ENCODE measurements around the gene NALF2. TPM values are rescaled to one million over a fixed set of nuclear protein-coding genes. Genes with fewer than 3 reads are reported as not detected.

NALF2 gene
- total RNA-seq, 2 experiments from 2014 or later: not detected

DNA sequence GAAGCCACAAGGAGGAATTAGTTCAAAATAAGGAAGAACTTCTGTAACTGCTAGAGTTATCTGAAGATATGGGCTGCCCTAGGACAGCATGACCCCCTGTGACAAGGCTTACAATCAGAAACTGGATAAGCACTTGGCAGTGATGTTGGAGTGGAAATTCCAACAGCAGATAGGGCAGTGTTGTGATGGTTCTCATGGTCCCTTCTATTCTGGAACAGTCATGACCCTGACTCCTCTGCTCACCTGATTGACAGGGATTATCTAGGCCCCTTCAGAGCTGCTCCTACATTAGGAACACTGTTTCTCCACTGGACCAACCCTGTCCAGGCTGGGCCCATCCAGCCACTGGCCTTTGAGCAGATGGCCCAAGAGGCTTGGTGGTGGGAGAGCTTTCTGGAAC is 17.9 kb downstream of the NALF2 start:
- H3K9me3 ChIP-seq (ENCODE audit: control insufficient read depth in 1 of 2, insufficient read depth in 1 of 2, low read length in 2 of 2): no peaks in the 10 kb centered on the region
- Mint-ChIP-seq H3K9me3 (no peaks in the 10 kb centered on the region), H3K27me3 (peaks cover 8% of the 10 kb centered on the region), H3K4me3 (no peak overlapping the region), H3K27ac (no peak overlapping the region), H3K36me3 (ENCODE audit: low read depth) (no peaks in the 10 kb centered on the region), H3K4me1 (ENCODE audit: low read depth) (no peaks in the 10 kb centered on the region)
- H3K4me3 ChIP-seq (ENCODE audit: low read length): no peak overlapping the region
- CTCF ChIA-PET: no interaction called here
- ATAC-seq (ENCODE audit: poor library complexity): no peak
- TF ChIP-seq, protein P1, sequence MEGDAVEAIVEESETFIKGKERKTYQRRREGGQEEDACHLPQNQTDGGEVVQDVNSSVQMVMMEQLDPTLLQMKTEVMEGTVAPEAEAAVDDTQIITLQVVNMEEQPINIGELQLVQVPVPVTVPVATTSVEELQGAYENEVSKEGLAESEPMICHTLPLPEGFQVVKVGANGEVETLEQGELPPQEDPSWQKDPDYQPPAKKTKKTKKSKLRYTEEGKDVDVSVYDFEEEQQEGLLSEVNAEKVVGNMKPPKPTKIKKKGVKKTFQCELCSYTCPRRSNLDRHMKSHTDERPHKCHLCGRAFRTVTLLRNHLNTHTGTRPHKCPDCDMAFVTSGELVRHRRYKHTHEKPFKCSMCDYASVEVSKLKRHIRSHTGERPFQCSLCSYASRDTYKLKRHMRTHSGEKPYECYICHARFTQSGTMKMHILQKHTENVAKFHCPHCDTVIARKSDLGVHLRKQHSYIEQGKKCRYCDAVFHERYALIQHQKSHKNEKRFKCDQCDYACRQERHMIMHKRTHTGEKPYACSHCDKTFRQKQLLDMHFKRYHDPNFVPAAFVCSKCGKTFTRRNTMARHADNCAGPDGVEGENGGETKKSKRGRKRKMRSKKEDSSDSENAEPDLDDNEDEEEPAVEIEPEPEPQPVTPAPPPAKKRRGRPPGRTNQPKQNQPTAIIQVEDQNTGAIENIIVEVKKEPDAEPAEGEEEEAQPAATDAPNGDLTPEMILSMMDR (IDR thresholded peaks at IDR 0.05): no peak
- intact Hi-C loops (cut with DNase I, micrococcal nuclease): no loop called here
- DNase-seq: no peak
- H3K27me3 ChIP-seq (ENCODE audit: control insufficient read depth in 1 of 2, insufficient read depth in 2 of 2, low read length in 2 of 2): no peaks in the 10 kb centered on the region
- H3K27ac ChIP-seq (ENCODE audit: low read depth in 1 of 2, low read length in 2 of 2): no peak overlapping the region
- POLR2A ChIA-PET: no interaction called here
- H3K36me3 ChIP-seq (ENCODE audit: insufficient read depth, low read length): no peaks in the 10 kb centered on the region
- H3K4me1 ChIP-seq (ENCODE audit: insufficient read depth, low read length): no peaks in the 10 kb centered on the region

DNA sequence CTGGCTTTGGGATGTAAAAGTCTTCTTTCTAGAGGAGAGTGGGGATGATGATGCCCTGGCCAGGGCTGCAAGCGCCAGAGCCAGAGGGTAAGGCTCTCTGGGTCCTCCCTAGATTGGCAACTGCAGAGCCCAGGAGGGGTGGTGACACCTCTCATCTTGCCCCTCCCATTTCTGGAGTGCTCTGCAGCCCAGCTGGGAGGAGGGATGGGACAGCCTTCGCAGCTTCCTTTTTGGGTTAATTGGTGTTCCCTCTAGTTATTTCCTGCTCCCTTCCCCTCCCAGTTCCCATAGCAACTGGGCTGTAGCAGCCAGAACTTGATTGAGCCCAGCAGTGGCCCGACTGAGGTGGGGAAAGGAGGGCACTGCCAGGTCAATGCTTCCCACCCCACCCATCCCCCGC is 19.2 kb downstream of the NALF2 start:
- Mint-ChIP-seq H3K36me3 (ENCODE audit: low read depth) (no peaks in the 10 kb centered on the region), H3K9me3 (no peaks in the 10 kb centered on the region), H3K4me3 (no peak overlapping the region), H3K4me1 (ENCODE audit: low read depth) (no peaks in the 10 kb centered on the region), H3K27me3 (peaks cover 8% of the 10 kb centered on the region), H3K27ac (no peak overlapping the region)
- intact Hi-C loops (cut with DNase I, micrococcal nuclease): no loop called here
- Histone ChIP-seq H3K27ac (ENCODE audit: low read depth in 1 of 2, low read length in 2 of 2) (no peak overlapping the region), H3K4me1 (ENCODE audit: insufficient read depth, low read length) (no peaks in the 10 kb centered on the region), H3K36me3 (ENCODE audit: insufficient read depth, low read length) (no peaks in the 10 kb centered on the region), H3K9me3 (ENCODE audit: control insufficient read depth in 1 of 2, insufficient read depth in 1 of 2, low read length in 2 of 2) (no peaks in the 10 kb centered on the region), H3K27me3 (ENCODE audit: control insufficient read depth in 1 of 2, insufficient read depth in 2 of 2, low read length in 2 of 2) (no peaks in the 10 kb centered on the region), H3K4me3 (ENCODE audit: low read length) (no peak overlapping the region)
- ATAC-seq (ENCODE audit: poor library complexity) (no peak), DNase-seq (no peak)
- ChIA-PET CTCF (no interaction called here), POLR2A (no interaction called here)
- TF ChIP-seq, protein P1 (IDR thresholded peaks at IDR 0.05): no peak

DNA sequence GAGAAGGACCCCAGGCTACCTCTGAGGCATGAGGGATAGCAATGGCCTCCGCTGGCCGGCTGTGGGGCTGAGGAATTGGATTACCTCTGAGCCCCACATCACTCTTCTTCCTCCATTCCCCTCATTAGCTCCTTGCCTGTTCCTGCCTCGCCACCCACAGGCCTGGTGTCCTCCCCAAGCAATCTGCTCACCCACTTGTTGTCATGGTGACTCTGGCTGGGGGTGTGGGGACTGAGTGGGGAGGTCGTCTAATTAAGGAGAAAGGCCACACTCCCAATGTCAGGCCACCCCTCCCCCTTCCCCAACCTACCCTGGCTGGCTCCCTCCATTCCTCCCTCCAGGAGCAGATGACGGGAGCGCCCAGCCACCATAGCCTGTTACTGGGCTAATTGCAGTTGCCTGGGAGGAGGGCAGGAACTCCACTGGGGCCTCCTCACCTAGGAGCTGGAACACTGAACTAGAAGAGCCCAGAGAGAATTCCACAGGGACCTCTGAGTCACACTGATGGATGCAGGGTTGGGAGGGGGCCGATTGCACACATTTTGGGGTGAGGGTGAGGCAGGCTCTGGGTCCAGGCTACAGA is 20.7 kb downstream of the NALF2 start:
- H3K36me3 Mint-ChIP-seq (ENCODE audit: low read depth): no peaks in the 10 kb centered on the region
- no peaks in the 10 kb centered on the region for H3K4me1 Mint-ChIP-seq (ENCODE audit: low read depth)
- H3K4me1 ChIP-seq (ENCODE audit: insufficient read depth, low read length): no peaks in the 10 kb centered on the region
- TF ChIP-seq, protein P1 (IDR thresholded peaks at IDR 0.05): no peak
- ChIA-PET CTCF (no interaction called here), POLR2A (no interaction called here)
- H3K9me3 ChIP-seq (ENCODE audit: control insufficient read depth in 1 of 2, insufficient read depth in 1 of 2, low read length in 2 of 2): no peaks in the 10 kb centered on the region
- no peaks in the 10 kb centered on the region for H3K9me3 Mint-ChIP-seq
- peaks cover 8% of the 10 kb centered on the region for H3K27me3 Mint-ChIP-seq
- H3K27me3 ChIP-seq (ENCODE audit: control insufficient read depth in 1 of 2, insufficient read depth in 2 of 2, low read length in 2 of 2): no peaks in the 10 kb centered on the region
- intact Hi-C loops (cut with DNase I, micrococcal nuclease): no loop called here
- ATAC-seq (ENCODE audit: poor library complexity) (no peak), DNase-seq (no peak)
- no peak overlapping the region for H3K4me3 ChIP-seq (ENCODE audit: low read length)
- H3K4me3 Mint-ChIP-seq: no peak overlapping the region
- no peak overlapping the region for H3K27ac Mint-ChIP-seq
- no peak overlapping the region for H3K27ac ChIP-seq (ENCODE audit: low read depth in 1 of 2, low read length in 2 of 2)
- H3K36me3 ChIP-seq (ENCODE audit: insufficient read depth, low read length): no peaks in the 10 kb centered on the region

All from CD4-positive, alpha-beta T cell (primary cell).